AG10803 (cell line): ENCODE measurements around the gene MRPS24.

Experiments used
- DNase-seq: peaks from one replicate; pipeline ENCODE4 v3.0.0; 2010; ENCODE audit warnings: low read depth
- H3K4me3 ChIP-seq: 2 replicates; pipeline ENCODE4 v1.5.1; 2011; ENCODE audit warnings: mild to moderate bottlenecking, low read length, control low read depth
- TF ChIP-seq, protein P1 (sequence below): conservative IDR thresholded peaks from 2 replicates; pipeline ENCODE4 v1.5.1; 2011; ENCODE audit warnings: mild to moderate bottlenecking, low read length, control low read depth, inconsistent platforms

MRPS24 gene

DNA sequence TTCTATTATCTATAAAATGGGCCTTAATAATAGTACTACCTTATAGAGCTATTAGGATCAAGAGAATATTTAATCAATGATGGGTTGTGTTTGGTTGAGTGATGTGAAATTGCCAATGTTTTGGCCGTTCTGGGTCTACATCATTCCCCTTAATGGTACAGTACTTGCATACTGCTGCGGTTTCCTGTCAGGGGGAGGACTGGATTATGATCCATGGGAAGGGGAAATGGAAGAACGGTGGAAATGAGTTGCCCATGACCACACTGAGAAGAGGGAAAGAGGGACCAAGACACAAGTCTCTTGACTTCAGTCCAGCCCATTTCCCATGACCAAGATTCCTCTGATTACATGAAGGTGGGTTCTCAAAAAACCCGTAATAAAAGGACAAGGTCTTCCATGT is 999 bp upstream of the MRPS24 start:
- TF ChIP-seq, protein P1, sequence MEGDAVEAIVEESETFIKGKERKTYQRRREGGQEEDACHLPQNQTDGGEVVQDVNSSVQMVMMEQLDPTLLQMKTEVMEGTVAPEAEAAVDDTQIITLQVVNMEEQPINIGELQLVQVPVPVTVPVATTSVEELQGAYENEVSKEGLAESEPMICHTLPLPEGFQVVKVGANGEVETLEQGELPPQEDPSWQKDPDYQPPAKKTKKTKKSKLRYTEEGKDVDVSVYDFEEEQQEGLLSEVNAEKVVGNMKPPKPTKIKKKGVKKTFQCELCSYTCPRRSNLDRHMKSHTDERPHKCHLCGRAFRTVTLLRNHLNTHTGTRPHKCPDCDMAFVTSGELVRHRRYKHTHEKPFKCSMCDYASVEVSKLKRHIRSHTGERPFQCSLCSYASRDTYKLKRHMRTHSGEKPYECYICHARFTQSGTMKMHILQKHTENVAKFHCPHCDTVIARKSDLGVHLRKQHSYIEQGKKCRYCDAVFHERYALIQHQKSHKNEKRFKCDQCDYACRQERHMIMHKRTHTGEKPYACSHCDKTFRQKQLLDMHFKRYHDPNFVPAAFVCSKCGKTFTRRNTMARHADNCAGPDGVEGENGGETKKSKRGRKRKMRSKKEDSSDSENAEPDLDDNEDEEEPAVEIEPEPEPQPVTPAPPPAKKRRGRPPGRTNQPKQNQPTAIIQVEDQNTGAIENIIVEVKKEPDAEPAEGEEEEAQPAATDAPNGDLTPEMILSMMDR: no peak
- no peak for DNase-seq
- H3K4me3 ChIP-seq: peak overlapping the region; percentile 85

DNA sequence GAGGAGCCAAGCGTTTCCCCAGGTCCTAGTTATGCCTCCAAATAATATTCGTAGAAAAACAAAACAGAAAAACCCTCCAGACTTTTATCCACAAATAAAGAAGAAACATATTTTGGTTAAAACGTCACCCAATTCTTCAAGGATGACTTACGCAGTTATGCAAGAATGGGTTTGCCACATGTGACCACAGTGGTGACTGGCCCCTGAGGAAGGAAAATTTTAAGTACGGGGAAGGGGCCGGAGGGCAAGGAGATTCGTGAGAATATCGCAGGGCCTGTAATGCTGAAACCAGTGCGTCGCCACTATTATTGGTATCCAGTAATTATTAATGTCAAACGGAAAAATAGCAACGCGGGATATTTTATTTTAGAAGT is 537 bp upstream of the MRPS24 start:
- TF ChIP-seq, protein P1: no peak
- H3K4me3 ChIP-seq: peak overlapping the region; percentile 85
- DNase-seq: peak; percentile 96

DNA sequence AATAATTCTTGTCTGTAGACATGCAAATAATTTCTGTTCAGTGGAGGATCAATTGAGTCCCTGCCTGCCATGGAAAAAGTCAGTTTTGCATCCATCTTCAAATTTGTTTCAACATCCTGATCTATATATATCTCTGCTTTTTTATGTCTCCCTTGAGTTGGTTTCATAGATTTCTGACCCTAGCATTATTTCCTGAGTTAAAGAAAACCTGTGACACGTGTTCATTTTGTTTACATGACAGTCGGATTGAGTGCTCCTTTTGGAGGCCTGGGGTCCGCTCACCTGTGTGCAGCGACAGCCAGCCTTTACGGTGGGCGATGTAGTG is 674 bp downstream of the MRPS24 start:
- peak overlapping the region; percentile 85 for H3K4me3 ChIP-seq
- TF ChIP-seq, protein P1: no peak
- no peak for DNase-seq

DNA sequence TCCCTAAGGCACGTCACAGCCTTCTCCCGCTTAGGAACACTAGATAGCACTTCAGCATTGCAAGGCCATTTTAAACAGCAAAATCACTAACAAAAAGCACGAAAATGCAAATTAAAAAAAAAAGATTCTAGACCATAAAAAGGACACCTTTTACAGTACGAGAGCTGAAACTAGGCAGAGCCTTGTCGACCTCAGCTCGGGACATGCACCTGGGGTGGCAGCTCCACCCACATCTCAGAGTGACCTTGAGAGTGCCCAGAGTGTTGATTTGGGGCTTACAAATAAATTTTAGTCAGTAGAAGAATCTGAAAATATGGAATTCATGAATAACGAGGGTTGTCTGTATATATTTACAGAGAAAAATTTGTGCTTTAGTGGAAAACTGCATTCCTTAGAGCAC is 1.1 kb downstream of the MRPS24 start:
- peak overlapping the region; percentile 85 for H3K4me3 ChIP-seq
- DNase-seq: no peak
- TF ChIP-seq, protein P1: no peak

DNA sequence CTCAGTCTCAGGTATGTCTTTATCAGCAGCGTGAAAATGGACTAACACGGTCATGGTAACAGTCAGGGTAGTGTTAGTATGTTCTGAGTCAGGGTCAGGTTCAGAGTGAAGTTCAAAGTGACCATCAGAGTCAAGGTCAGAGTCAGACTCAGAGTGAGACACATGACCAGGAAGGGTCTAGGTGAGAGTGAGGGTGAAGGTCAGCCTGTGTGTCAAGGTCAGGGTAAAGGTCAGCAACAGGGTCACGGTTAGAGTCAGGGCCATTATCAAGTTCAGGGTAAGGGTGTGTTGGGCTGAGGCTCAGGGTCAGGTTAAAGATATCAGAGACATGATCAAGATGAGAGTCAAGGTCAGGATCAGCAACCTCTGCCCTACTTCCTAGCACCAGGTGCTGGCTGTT is 4.0 kb downstream of the MRPS24 start:
- no peak for DNase-seq
- TF ChIP-seq, protein P1: no peak
- no peak overlapping the region for H3K4me3 ChIP-seq

DNA sequence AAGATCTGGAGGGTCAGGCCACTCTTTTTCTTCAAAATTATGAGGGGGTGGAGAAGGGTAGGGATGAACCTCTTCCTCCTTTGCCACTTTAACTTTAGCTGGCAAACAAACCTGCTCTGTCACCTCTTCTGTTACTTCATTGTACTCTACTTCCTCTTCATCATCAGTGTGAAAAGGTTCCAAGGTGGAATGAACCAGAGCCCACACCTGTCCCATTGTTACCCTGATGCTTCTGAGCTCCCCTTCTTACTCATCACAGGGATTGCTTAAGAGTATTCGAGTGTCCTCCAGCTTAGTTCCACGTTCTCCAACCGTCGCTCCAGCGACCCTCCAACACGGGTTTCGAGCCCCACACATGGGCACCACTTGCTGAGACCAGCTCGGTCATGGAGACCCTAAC is 5.2 kb downstream of the MRPS24 start:
- no peak for DNase-seq
- TF ChIP-seq, protein P1: no peak
- no peak overlapping the region for H3K4me3 ChIP-seq

DNA sequence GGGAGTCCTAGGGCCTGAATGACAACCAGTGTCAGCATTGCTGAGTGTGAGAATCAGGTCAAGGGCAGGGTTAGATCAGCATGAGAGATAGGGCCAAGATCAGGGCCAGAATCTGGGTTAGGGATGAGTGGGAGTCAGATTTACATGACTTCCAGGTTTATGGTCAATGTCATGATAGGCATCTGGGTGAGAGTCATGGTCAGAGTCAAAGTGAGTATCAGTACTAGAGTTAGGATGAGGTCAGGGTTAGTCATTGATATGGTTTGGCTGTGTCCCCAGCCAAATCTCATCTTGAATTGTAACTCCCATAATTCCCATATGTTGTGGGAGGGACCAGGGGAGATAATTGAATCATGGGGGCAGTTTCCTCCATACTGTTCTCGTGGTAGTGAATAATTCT is 12.3 kb downstream of the MRPS24 start:
- TF ChIP-seq, protein P1: no peak
- DNase-seq: no peak

More for the DNA sequence above, 12.3 kb downstream of the MRPS24 start:
- H3K4me3 ChIP-seq: no peak overlapping the region
